ENCODE data around the gene MARCHF6. TPM values are rescaled to one million over a fixed set of nuclear protein-coding genes. Genes with fewer than 3 reads are reported as not detected.
"Not testable (repeated sequence)": the region's sequence is repeated elsewhere in the genome, so short reads cannot be mapped to it uniquely, and the experiment has no call there.

The MARCHF6 gene
- total and polyA plus RNA-seq, 4 experiments from 2014 or later, result 25.4 to 203 (median 126) TPM

GRCh38 chr5:10307206-10308148, 46.0 kb upstream of the MARCHF6 start, which contains the start of gene CMBL:
CMBL (minus strand) TSS chr5:10307902; CDS start chr5:10290762, 17,140 bp downstream.
- peak within 1 kb of the TSS in 1 of 7 donors; percentile 14 for H3K27ac Mint-ChIP-seq
- H3K27me3 Mint-ChIP-seq, result peaks cover 4 to 8% of the 10 kb centered on the region in 2 donors
- no peaks in the 10 kb centered on the region for H3K9me3 ChIP-seq (ENCODE audit: control insufficient read depth in 1 of 2, low read length in 2 of 2)
- POLR2A ChIA-PET (ENCODE audit: partially characterized antibody), result no interaction called here
- H3K36me3 ChIP-seq (ENCODE audit: insufficient read depth, low read length), result no peaks in the 10 kb centered on the region
- H3K27ac ChIP-seq (ENCODE audit: low read depth, low read length), result no peak within 1 kb of the TSS
- CTCF ChIA-PET (ENCODE audit: partially characterized antibody), result no interaction called here
- peak within 1 kb of the TSS in 1 of 2 donors; percentile 3 for H3K4me3 ChIP-seq (ENCODE audit: low read length in 2 of 2)
- peak in 1 of 5 donors; percentile 8 for DNase-seq
- intact Hi-C loops (cut with micrococcal nuclease), result no loop called here
- no peaks in the 10 kb centered on the region for H3K36me3 Mint-ChIP-seq
- peaks cover 4 to 9% (median 6%) of the 10 kb centered on the region in 4 donors for H3K4me1 Mint-ChIP-seq
- H3K4me3 Mint-ChIP-seq, result peak within 1 kb of the TSS; percentile 79 to 87 (median 83)
- H3K27me3 ChIP-seq (ENCODE audit: insufficient read depth, low read length), result no peaks in the 10 kb centered on the region
- H3K9me3 Mint-ChIP-seq, result peaks cover 0 to 2% (median 0%) of the 10 kb centered on the region in 8 donors
- peaks cover 4% of the 10 kb centered on the region for H3K4me1 ChIP-seq (ENCODE audit: insufficient read depth, low read length)

- ChIA-PET CTCF (ENCODE audit: partially characterized antibody) (no interaction called here), POLR2A (ENCODE audit: partially characterized antibody) (no interaction called here)
- peak overlapping the region in 6 of 8 donors; percentile 15 to 71 (median 58) for H3K4me3 Mint-ChIP-seq
- intact Hi-C loops (cut with micrococcal nuclease), result no loop called here
- H3K4me3 ChIP-seq (ENCODE audit: low read length in 2 of 2), result no peak overlapping the region
- peaks cover 4% of the 10 kb centered on the region for H3K4me1 ChIP-seq (ENCODE audit: insufficient read depth, low read length)
- H3K27ac ChIP-seq (ENCODE audit: low read depth, low read length), result no peak overlapping the region
- no peaks in the 10 kb centered on the region for H3K36me3 ChIP-seq (ENCODE audit: insufficient read depth, low read length)
- H3K27ac Mint-ChIP-seq, result no peak overlapping the region
- H3K9me3 ChIP-seq (ENCODE audit: control insufficient read depth in 1 of 2, low read length in 2 of 2), result no peaks in the 10 kb centered on the region
- H3K9me3 Mint-ChIP-seq, result peaks cover 0 to 2% (median 0%) of the 10 kb centered on the region in 8 donors
- H3K4me1 Mint-ChIP-seq, result peaks cover 4 to 9% (median 6%) of the 10 kb centered on the region in 4 donors
- DNase-seq, result no peak
- H3K27me3 Mint-ChIP-seq, result peaks cover 4 to 11% of the 10 kb centered on the region in 2 donors
- H3K36me3 Mint-ChIP-seq, result no peaks in the 10 kb centered on the region
- H3K27me3 ChIP-seq (ENCODE audit: insufficient read depth, low read length), result no peaks in the 10 kb centered on the region
Measured at GRCh38 chr5:10308844-10309243, 44.7 kb upstream of the MARCHF6 start.

GRCh38 chr5:10310066-10310779, 43.3 kb upstream of the MARCHF6 start:
- Histone ChIP-seq H3K4me1 (ENCODE audit: insufficient read depth, low read length) (peaks cover 4% of the 10 kb centered on the region), H3K27me3 (ENCODE audit: insufficient read depth, low read length) (no peaks in the 10 kb centered on the region), H3K9me3 (ENCODE audit: control insufficient read depth in 1 of 2, low read length in 2 of 2) (no peaks in the 10 kb centered on the region), H3K36me3 (ENCODE audit: insufficient read depth, low read length) (no peaks in the 10 kb centered on the region), H3K27ac (ENCODE audit: low read depth, low read length) (no peak overlapping the region), H3K4me3 (ENCODE audit: low read length in 2 of 2) (no peak overlapping the region)
- intact Hi-C loops (cut with micrococcal nuclease), result no loop called here
- Mint-ChIP-seq H3K36me3 (no peaks in the 10 kb centered on the region), H3K4me3 (no peak overlapping the region), H3K4me1 (peaks cover 4 to 9% (median 6%) of the 10 kb centered on the region in 4 donors), H3K27me3 (peaks cover 4 to 11% of the 10 kb centered on the region in 2 donors), H3K9me3 (peaks cover 0 to 2% (median 0%) of the 10 kb centered on the region in 8 donors), H3K27ac (no peak overlapping the region)
- ChIA-PET POLR2A (ENCODE audit: partially characterized antibody) (no interaction called here), CTCF (ENCODE audit: partially characterized antibody) (interaction anchor here (0.6 to 1.1 kb wide), 2 partner anchors 26 to 47 kb away, joined by 3 read pairs; no protein-coding TSS in a partner anchor)
- no peak for DNase-seq

GRCh38 chr5:10310835-10311570, 42.5 kb upstream of the MARCHF6 start:
- H3K36me3 Mint-ChIP-seq, H3K4me3 Mint-ChIP-seq: not testable (repeated sequence)
- CTCF ChIA-PET (ENCODE audit: partially characterized antibody), result interaction anchor here (1.1 kb wide), 1 partner anchor 27 kb away, joined by 3 read pairs; no protein-coding TSS in a partner anchor

GRCh38 chr5:10311595-10312425, 41.7 kb upstream of the MARCHF6 start:
- intact Hi-C loops (cut with micrococcal nuclease), result no loop called here
- CTCF ChIA-PET (ENCODE audit: partially characterized antibody), result no interaction called here
- Mint-ChIP-seq H3K4me3 (no peak overlapping the region), H3K27me3 (peaks cover 1 to 9% of the 10 kb centered on the region in 2 donors), H3K9me3 (peaks cover 0 to 2% (median 0%) of the 10 kb centered on the region in 8 donors), H3K36me3 (no peaks in the 10 kb centered on the region), H3K27ac (no peak overlapping the region), H3K4me1 (peaks cover 4 to 8% (median 6%) of the 10 kb centered on the region in 4 donors)
- peaks cover 4% of the 10 kb centered on the region for H3K4me1 ChIP-seq (ENCODE audit: insufficient read depth, low read length)
- no peak overlapping the region for H3K4me3 ChIP-seq (ENCODE audit: low read length in 2 of 2)
- H3K9me3 ChIP-seq (ENCODE audit: control insufficient read depth in 1 of 2, low read length in 2 of 2), result no peaks in the 10 kb centered on the region
- DNase-seq, result no peak
- H3K27ac ChIP-seq (ENCODE audit: low read depth, low read length), result no peak overlapping the region
- no peaks in the 10 kb centered on the region for H3K36me3 ChIP-seq (ENCODE audit: insufficient read depth, low read length)
- no peaks in the 10 kb centered on the region for H3K27me3 ChIP-seq (ENCODE audit: insufficient read depth, low read length)
- POLR2A ChIA-PET (ENCODE audit: partially characterized antibody), result no interaction called here

More at GRCh38 chr5:10310835-10311570, 42.5 kb upstream of the MARCHF6 start:
- H3K36me3 ChIP-seq (ENCODE audit: insufficient read depth, low read length); H3K4me1 Mint-ChIP-seq; H3K9me3 Mint-ChIP-seq; H3K9me3 ChIP-seq (ENCODE audit: control insufficient read depth in 1 of 2, low read length in 2 of 2); H3K4me3 ChIP-seq (ENCODE audit: low read length in 2 of 2); H3K27ac ChIP-seq (ENCODE audit: low read depth, low read length); H3K27ac Mint-ChIP-seq; intact Hi-C loops (cut with micrococcal nuclease); POLR2A ChIA-PET (ENCODE audit: partially characterized antibody); H3K4me1 ChIP-seq (ENCODE audit: insufficient read depth, low read length); H3K27me3 ChIP-seq (ENCODE audit: insufficient read depth, low read length); DNase-seq: not testable (repeated sequence)
- H3K27me3 Mint-ChIP-seq, result peaks cover 3 to 10% of the 10 kb centered on the region in 2 donors

- H3K9me3 ChIP-seq (ENCODE audit: control insufficient read depth in 1 of 2, low read length in 2 of 2), result no peaks in the 10 kb centered on the region
- no peaks in the 10 kb centered on the region for H3K27me3 ChIP-seq (ENCODE audit: insufficient read depth, low read length)
- CTCF ChIA-PET (ENCODE audit: partially characterized antibody), result interaction anchor here (1.3 kb wide), 1 partner anchor 312 kb away, joined by 3 read pairs; no protein-coding TSS in a partner anchor
- POLR2A ChIA-PET (ENCODE audit: partially characterized antibody), result no interaction called here
- no peak overlapping the region for H3K27ac Mint-ChIP-seq
- DNase-seq, result no peak
- peaks cover 1 to 2% of the 10 kb centered on the region in 2 donors for H3K27me3 Mint-ChIP-seq
- intact Hi-C loops (cut with micrococcal nuclease), result no loop called here
- no peak overlapping the region for H3K27ac ChIP-seq (ENCODE audit: low read depth, low read length)
- no peak overlapping the region for H3K4me3 Mint-ChIP-seq
- H3K36me3 ChIP-seq (ENCODE audit: insufficient read depth, low read length), result no peaks in the 10 kb centered on the region
- H3K4me1 Mint-ChIP-seq, result no peaks in the 10 kb centered on the region
- H3K4me3 ChIP-seq (ENCODE audit: low read length in 2 of 2), result no peak overlapping the region
- no peaks in the 10 kb centered on the region for H3K36me3 Mint-ChIP-seq
- H3K9me3 Mint-ChIP-seq, result no peaks in the 10 kb centered on the region
- H3K4me1 ChIP-seq (ENCODE audit: insufficient read depth, low read length), result peaks cover 3% of the 10 kb centered on the region
Measured at GRCh38 chr5:10315201-10315600, 38.3 kb upstream of the MARCHF6 start.
